Thyroid gland (tissue), 4 donors: ENCODE data around the gene RENBP.

Experiments
- POLR2A ChIP-seq, 2 donors: fragments of 450-650 bp; IDR thresholded peaks; one replicate each; pipeline ENCODE4 v1.6.1; 2017; ENCODE audit warnings: antibody characterized with exemption in 2 of 2, mild to moderate bottlenecking in 2 of 2, moderate library complexity in 1 of 2
- TF ChIP-seq, protein P1 (sequence below), 6 experiments: fragments of 200-600 bp in 3 of 6; fragments of 450-650 bp in 3 of 6; sonication (generic) in 3 of 6; IDR thresholded peaks; one replicate each; pipeline ENCODE4 v1.5.1; 2016 to 2019; ENCODE audit warnings: antibody characterized with exemption in 6 of 6, mild to moderate bottlenecking in 2 of 6, inconsistent platforms in 1 of 6, moderate library complexity in 1 of 6

GRCh38 chrX:153959649-153960048 lies 15.2 kb upstream of the RENBP start:
- TF ChIP-seq POLR2A (IDR thresholded peaks at IDR 0.05): no peak
- TF ChIP-seq, protein P1, sequence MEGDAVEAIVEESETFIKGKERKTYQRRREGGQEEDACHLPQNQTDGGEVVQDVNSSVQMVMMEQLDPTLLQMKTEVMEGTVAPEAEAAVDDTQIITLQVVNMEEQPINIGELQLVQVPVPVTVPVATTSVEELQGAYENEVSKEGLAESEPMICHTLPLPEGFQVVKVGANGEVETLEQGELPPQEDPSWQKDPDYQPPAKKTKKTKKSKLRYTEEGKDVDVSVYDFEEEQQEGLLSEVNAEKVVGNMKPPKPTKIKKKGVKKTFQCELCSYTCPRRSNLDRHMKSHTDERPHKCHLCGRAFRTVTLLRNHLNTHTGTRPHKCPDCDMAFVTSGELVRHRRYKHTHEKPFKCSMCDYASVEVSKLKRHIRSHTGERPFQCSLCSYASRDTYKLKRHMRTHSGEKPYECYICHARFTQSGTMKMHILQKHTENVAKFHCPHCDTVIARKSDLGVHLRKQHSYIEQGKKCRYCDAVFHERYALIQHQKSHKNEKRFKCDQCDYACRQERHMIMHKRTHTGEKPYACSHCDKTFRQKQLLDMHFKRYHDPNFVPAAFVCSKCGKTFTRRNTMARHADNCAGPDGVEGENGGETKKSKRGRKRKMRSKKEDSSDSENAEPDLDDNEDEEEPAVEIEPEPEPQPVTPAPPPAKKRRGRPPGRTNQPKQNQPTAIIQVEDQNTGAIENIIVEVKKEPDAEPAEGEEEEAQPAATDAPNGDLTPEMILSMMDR (IDR thresholded peaks at IDR 0.05): no peak
